Gastroesophageal sphincter (tissue), 3 donors: ENCODE data around the gene UGT2B10.

Experiments
- CTCF ChIP-seq, 4 experiments: fragments of 200-600 bp in 2 of 4; fragments of 450-650 bp in 2 of 4; sonication (generic) in 1 of 4; IDR thresholded peaks; one replicate each; pipeline ENCODE4 v1.5.1; 2017 to 2019; ENCODE audit warnings: antibody characterized with exemption in 4 of 4, mild to moderate bottlenecking in 2 of 4, moderate library complexity in 2 of 4
- EP300 ChIP-seq: sonication (generic); formaldehyde crosslinking; IDR thresholded peaks from one replicate; pipeline ENCODE4 v1.6.1; 2017; ENCODE audit warnings: antibody characterized with exemption, mild to moderate bottlenecking
- POLR2A ChIP-seq, 2 donors: fragments of 450-650 bp; IDR thresholded peaks; one replicate each; pipeline ENCODE4 v1.6.1; 2017; ENCODE audit warnings: antibody characterized with exemption in 2 of 2, mild to moderate bottlenecking in 2 of 2, moderate library complexity in 1 of 2
- POLR2AphosphoS5 ChIP-seq: sonication (generic); formaldehyde crosslinking; IDR thresholded peaks from one replicate; pipeline ENCODE4 v1.6.1; 2017; ENCODE audit warnings: antibody characterized with exemption

- TF ChIP-seq CTCF (IDR thresholded peaks at IDR 0.05) (no peak), EP300 (no peak), POLR2AphosphoS5 (no peak), POLR2A (IDR thresholded peaks at IDR 0.05) (no peak)
Measured at GRCh38 chr4:68797048-68797447, 18.7 kb upstream of the UGT2B10 start.
